Left cardiac atrium (tissue), 4 donors: Measurements from ENCODE around the gene WFS1. TPM values are rescaled to one million over a fixed set of nuclear protein-coding genes. Genes with fewer than 3 reads are reported as not detected.

Experiments
- ATAC-seq, 2 donors: fragments of 200-7000 bp; cut with Tn5 transposase; one replicate each; pipeline ENCODE4 v1.9.1; 2020; ENCODE audit warnings: mild to moderate bottlenecking in 2 of 2, moderate library complexity in 2 of 2
- DNase-seq: peaks from one replicate; pipeline ENCODE4 v3.0.0-alpha.2; 2020
- intact Hi-C, 2 donors: fragments of 100-400 bp; cut with DNase I; formaldehyde crosslinking; loops; one replicate each; pipeline versions ENCODE4 v1.14.1 to v1.15.1; 2022 to 2023
- total RNA-seq, 2 donors: library from RNA; stranded (reverse); fragmentation: NEBNext Ultra II Directional; extraction: Animal tissue kit (Norgen Biotek cat#: 25700); gene quantifications; one replicate each; pipeline ENCODE4 v1.2.1, GENCODE V29; 2021
- donor health status: DM: no; HTN: yes; CAD: no.
- donor health status: DM: no; HTN: yes; CAD: no; lungs with severe emphysema.
- donor health status: DM: yes; HTN: yes; CAD: no.
- donor health status: Dilated cardiomyopathy.

The WFS1 gene
- total RNA-seq, 2 donors from 2014 or later = 66.0 to 68.0 TPM

DNA sequence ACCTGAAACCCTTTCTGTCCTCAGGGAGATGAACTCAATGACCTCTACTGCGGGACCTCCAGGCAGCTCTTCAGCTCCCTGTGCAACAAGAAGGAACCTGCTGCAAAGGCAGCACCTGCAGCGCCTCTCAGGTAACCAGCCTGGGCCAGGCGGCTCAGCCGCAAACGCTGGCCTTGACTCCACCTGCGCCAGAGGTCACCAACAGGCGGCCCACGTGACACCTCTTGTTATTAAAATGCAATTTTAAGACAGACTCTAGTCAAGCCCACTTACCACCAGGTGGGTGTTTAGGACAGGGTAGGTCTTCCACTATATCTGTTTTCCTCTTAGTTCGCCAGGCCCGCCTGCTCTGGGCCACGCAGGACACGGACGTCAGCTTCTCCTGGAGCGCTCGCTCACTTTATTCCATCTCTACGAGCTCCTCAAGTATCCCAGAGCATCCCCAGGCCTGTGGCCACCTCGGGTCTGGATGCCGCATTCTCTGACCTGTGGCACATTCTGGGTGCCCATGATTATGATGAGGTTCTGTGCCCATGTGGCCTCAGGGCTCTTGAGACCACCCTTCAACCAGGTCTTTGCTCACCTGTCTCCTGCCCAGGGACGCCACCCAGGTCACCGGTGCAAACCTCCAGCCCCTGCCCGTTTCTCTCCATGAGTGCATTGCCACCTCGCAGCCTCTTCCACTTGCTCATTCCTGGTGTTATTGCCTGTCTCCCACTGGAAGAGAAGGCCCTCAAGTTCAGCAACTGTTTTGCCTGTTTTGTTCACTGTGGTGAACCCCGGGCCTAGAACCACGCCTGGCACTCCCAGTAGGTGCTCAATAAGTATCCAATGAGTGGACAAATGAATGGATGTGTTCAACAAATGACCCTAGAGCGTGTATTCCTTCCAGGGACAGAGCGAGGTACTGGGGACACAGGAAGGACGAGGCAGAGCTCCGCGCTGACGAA lies 36.5 kb upstream of the WFS1 start:
- intact Hi-C loops = loop anchor here in 1 of 2 donors (2.0 kb wide), 1 partner anchor 60 kb away; no protein-coding TSS in a partner anchor
- ATAC-seq = no peak
- DNase-seq = no peak

GRCh38 chr4:6233929-6234328 lies 35.7 kb upstream of the WFS1 start:
- intact Hi-C loops = loop anchor here in 1 of 2 donors (2.0 kb wide), 1 partner anchor 59 kb away; no protein-coding TSS in a partner anchor
- no peak for DNase-seq
- no peak for ATAC-seq

DNA sequence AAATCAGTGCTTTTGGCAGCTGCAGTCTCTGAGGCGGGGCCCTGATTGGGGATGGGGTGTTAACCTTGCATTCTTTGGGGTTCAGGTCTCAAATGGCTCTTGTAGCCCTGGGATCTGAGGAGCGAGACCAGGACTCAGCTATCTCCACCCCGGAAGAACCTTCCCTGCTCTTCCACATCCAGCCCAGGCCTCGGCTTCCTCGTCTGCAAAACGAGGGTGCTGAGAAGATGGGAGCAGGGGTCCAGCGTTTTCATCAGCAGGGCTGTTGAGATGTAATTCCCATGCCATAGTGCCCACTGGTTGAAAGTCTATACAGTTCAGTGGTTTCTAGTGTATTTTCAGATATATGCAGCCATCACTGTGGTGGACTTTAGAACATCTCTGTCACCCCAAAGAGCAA lies 34.6 kb upstream of the WFS1 start:
- DNase-seq (no peak), ATAC-seq (no peak)
- intact Hi-C loops = no loop called here

GRCh38 chr4:6235901-6236640 lies 33.6 kb upstream of the WFS1 start:
- intact Hi-C loops = no loop called here
- no peak for DNase-seq
- ATAC-seq = no peak

DNA sequence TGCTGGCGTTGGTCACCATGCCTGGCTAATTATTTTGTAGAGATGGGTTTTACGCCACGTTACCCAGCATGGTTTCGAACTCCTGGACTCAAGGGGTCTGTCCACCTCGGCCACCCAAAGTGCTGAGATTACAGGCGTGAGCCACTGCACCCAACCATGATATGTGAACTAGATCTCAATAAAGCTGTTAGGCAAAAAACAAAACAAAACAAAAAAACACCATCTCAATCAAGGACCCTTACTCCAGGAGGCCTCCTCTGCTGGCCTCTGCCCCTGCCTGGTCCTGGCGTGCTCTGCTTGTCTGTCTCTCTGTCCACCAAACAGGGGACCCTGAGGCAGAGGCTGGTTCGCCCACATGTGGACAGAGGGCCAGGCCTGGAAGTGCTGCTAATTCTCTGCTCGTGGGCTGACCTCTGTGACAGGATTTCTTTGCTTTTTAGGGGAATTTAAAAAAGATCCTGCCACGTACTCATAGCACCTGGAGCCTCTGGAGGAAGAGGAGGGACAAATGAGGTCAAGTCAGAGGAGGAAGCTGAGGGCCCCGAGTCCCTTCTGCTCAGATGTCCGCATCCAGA lies 32.7 kb upstream of the WFS1 start:
- ATAC-seq (no peak), DNase-seq (no peak)

GRCh38 chr4:6239486-6239885 lies 30.2 kb upstream of the WFS1 start:
- intact Hi-C loops = no loop called here
- ATAC-seq = no peak
- DNase-seq = no peak

More for the DNA sequence above, 32.7 kb upstream of the WFS1 start:
- intact Hi-C loops = no loop called here

GRCh38 chr4:6239968-6240367 lies 29.7 kb upstream of the WFS1 start:
- DNase-seq = no peak
- intact Hi-C loops = loop anchor here in 1 of 2 donors (10.0 kb wide), 1 partner anchor 295 kb away; no protein-coding TSS in a partner anchor
- ATAC-seq = no peak

DNA sequence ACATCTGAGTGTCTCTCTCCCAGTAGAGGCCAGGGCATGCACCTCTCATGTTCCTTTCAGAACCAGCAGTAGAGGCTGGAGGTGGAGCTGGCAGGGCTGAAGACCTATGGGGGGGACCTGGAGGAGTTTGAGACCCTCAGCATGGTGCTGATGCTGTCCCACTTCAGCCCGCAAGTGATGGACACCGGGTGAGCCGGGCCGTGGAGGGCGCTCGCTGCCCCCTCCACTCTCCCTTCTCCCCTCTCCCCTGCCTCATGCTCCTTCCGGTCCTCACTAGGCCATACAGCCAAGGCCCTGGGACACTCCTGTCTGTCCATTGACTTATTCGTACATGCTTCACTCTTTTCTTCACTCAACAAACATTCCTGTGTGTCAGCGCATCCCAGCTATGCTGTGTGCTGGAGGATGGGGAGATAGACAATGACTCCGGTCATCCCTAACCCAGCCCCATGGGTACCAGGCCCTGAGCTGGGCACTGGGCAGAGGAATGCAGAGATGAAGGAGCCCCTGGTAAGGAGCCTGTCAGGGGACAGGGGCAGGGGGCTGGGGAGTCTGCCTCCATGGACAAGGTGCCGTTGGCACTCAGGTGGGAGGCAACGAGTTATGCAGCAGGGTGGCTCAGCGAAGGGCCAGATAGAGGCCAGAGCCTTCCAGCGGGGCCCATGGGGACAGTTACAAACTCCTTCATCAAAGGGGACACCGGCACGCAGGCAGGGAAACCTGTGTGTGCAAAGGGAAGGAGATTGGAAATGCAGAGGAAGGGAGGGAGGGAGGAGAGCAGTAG lies 28.4 kb upstream of the WFS1 start:
- DNase-seq = no peak
- ATAC-seq = no peak
- intact Hi-C loops = loop anchor here in 1 of 2 donors (10.0 kb wide), 1 partner anchor 294 kb away; no protein-coding TSS in a partner anchor

DNA sequence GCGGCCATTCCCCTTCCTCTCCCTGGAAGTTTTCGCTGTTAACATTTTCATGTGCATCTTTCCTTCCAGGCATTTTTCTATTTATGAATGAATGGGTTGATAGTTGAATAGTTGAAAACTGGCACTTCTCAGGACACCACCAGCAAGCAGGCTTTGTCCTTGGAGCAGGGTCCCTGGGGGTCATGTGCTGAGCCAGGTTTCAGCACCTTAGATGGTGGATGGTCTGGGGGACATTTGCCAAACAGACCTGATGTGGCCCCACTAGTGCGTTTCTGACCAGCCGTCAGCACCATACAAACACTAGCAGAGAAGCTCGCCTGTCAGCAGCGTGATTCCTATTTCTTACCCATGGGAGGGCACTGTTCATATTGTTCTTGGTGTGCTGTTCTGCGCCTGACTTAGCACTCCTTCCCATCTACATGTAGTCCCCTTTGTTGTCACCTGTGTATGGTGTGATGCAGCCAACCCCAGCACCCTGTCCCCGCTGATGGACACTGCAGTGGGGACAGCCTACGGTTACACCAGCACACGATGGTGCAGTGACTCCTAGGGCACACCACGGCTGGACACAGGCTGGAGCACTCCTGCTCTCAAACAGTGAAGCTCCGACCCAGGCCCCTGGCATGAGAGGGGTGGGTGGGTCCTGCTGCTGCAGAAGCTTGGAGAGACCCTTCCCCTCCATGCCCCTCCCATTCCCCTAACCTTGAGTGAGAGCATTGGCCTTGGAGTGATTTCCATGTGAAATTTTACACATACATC lies 27.2 kb upstream of the WFS1 start:
- DNase-seq = no peak

GRCh38 chr4:6245246-6246169 lies 24.1 kb upstream of the WFS1 start:
- intact Hi-C loops = loop anchor here in 1 of 2 donors (10.0 kb wide), 1 partner anchor 289 kb away; no protein-coding TSS in a partner anchor
- ATAC-seq = peak; percentile 65 to 67
- DNase-seq = no peak

More for the DNA sequence above, 27.2 kb upstream of the WFS1 start:
- intact Hi-C loops = loop anchor here in 1 of 2 donors (10.0 kb wide), 1 partner anchor 292 kb away; no protein-coding TSS in a partner anchor
- ATAC-seq = no peak

DNA sequence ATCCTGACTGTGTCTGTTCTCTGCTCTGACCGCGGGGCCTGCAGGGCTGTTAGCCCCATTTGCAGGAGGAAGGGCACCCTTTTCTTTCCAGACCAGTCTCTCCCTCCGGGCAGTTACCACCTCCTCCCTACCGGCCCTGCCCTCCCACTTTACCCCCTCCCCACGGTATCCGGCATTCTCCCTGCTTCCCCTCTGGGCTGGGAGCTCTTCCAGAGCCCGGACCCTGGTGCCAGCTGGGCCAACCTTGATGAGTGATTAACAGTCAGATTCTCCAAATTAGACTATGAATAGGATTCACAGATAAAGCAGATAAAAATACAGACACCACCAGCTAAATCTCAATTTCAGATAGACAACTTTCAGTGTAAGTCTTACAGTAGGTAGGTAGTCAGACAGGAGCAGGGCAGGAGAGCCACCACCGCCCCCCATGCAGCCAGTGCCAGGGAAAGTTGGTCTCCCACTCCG lies 23.4 kb upstream of the WFS1 start:
- DNase-seq = no peak
- intact Hi-C loops = loop anchor here in 1 of 2 donors (10.0 kb wide), 1 partner anchor 289 kb away; no protein-coding TSS in a partner anchor
- no peak for ATAC-seq

DNA sequence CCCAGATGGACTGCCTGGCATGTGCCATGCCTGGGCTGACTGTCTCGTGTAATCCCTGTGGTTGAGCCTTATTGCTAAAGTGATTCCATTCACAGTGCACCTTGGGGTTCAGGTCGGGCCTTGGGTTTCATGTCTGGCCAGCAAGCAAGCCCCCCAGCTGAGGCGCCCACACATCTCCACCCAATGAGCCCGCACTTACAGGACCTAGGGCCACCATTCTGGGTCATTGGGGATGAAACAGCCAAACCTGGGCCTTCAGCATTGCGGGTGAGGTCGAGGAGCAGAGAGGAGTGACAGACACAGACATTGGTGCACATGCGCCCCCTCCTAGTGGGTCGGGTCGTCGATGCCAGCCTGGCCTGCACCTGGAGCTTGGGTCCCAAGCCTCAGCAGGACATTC lies 21.3 kb upstream of the WFS1 start:
- intact Hi-C loops = loop anchor here in 1 of 2 donors (10.0 kb wide), 1 partner anchor 286 kb away; no protein-coding TSS in a partner anchor
- ATAC-seq = no peak
- DNase-seq = no peak

- ATAC-seq = peak in 1 of 2 donors; percentile 19
- intact Hi-C loops = loop anchor here in 1 of 2 donors (1.0 kb wide), 1 partner anchor 77 kb away; no protein-coding TSS in a partner anchor
- no peak for DNase-seq
Observed at GRCh38 chr4:6250235-6250983, 19.2 kb upstream of the WFS1 start.

DNA sequence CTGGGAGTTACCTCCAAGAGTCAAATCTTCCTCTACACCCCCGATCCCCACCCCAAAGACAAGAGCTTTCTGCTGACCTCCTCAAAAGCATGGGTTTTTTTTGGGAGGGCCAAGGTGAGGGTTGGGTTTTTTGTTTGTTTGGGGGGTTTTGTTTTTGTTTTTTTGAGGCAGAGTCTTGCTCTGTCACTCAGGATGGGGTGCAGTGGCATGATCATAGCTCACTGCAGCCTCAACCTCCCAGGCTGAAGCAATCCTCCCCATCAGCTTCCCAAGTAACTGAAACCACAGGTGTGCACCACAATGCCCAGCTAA lies 18.7 kb upstream of the WFS1 start:
- ATAC-seq (no peak), DNase-seq (no peak)
- intact Hi-C loops = loop anchor here in 1 of 2 donors (1.0 kb wide), 1 partner anchor 76 kb away; no protein-coding TSS in a partner anchor

GRCh38 chr4:6251365-6251764 lies 18.3 kb upstream of the WFS1 start:
- ATAC-seq = no peak
- no peak for DNase-seq
- intact Hi-C loops = no loop called here

GRCh38 chr4:6252051-6252450 lies 17.6 kb upstream of the WFS1 start:
- intact Hi-C loops = no loop called here
- no peak for ATAC-seq

More at GRCh38 chr4:6252051-6252450, 17.6 kb upstream of the WFS1 start:
- DNase-seq = no peak
